Raji (cell line): Measurements from ENCODE around the gene ANKLE1.

ENCODE experiments used
- POLR2A ChIP-seq: IDR thresholded peaks from 2 replicates; pipeline ENCODE4 v1.6.1; 2011; ENCODE audit warnings: low read depth, low read length, control low read depth; ENCODE audit not compliant: insufficient read depth

The ANKLE1 gene

GRCh38 chr19:17281391-17282304 lies at the start of gene ANKLE1:
Gene ANKLE1, plus strand, starts transcription at chr19:17281901. Its CDS starts 20 bp downstream, at chr19:17281921.
- TF ChIP-seq POLR2A, result peak; percentile 67

GRCh38 chr19:17232258-17232657 lies 49.4 kb upstream of the ANKLE1 start:
- TF ChIP-seq POLR2A, result no peak

GRCh38 chr19:17234911-17235299 lies 46.8 kb upstream of the ANKLE1 start:
- TF ChIP-seq POLR2A, result peak; percentile 64

- no peak for TF ChIP-seq POLR2A
Observed at GRCh38 chr19:17235300-17235970, 46.3 kb upstream of the ANKLE1 start.

GRCh38 chr19:17235971-17236777 lies 45.5 kb upstream of the ANKLE1 start:
- peak; percentile 43; the same call in 1 of the 2 replicates for TF ChIP-seq POLR2A

GRCh38 chr19:17236811-17237543 lies 44.7 kb upstream of the ANKLE1 start:
- TF ChIP-seq POLR2A, result no peak

GRCh38 chr19:17237747-17238706 lies 43.7 kb upstream of the ANKLE1 start:
- TF ChIP-seq POLR2A, result no peak

GRCh38 chr19:17240062-17240752 lies 41.5 kb upstream of the ANKLE1 start:
- no peak for TF ChIP-seq POLR2A

GRCh38 chr19:17240826-17241399 lies 40.8 kb upstream of the ANKLE1 start:
- TF ChIP-seq POLR2A, result no peak

- TF ChIP-seq POLR2A, result no peak
Observed at GRCh38 chr19:17242431-17243208, 39.1 kb upstream of the ANKLE1 start.

- no peak for TF ChIP-seq POLR2A
Observed at GRCh38 chr19:17243211-17243829, 38.4 kb upstream of the ANKLE1 start.
